Measurements from ENCODE around the gene SLC4A8.

GRCh38 chr12:51546097-51546496 is 121.5 kb downstream of the SLC4A8 start:
- TF ChIP-seq EP300 (IDR thresholded peaks at IDR 0.05), result no peak
- no peak for TF ChIP-seq POLR2A (IDR thresholded peaks at IDR 0.05)
- no peak for TF ChIP-seq CTCF (IDR thresholded peaks at IDR 0.05)
- TF ChIP-seq POLR2AphosphoS5 (IDR thresholded peaks at IDR 0.05), result no peak
